ENCODE results near the gene FFAR2. TPM values are rescaled to one million over a fixed set of nuclear protein-coding genes. Genes with fewer than 3 reads are reported as not detected.

The FFAR2 gene
- total and polyA plus RNA-seq, 4 donors = 0.25 to 0.84 (median 0.47) TPM

- no peak overlapping the region for H3K9ac ChIP-seq (ENCODE audit: low read depth in 1 of 2, low read length in 2 of 2)
- H3K27ac ChIP-seq (ENCODE audit: low read depth in 1 of 2, low read length in 2 of 2) = no peak overlapping the region
- H3K4me3 ChIP-seq (ENCODE audit: low read depth in 1 of 3, low read length in 3 of 3) = no peak overlapping the region
- no peak for DNase-seq (ENCODE audit: low spot score)
- H3K27me3 ChIP-seq (ENCODE audit: control insufficient read depth in 4 of 4, insufficient read depth in 4 of 4, low read length in 3 of 4) = no peaks in the 10 kb centered on the region
- no peak for TF ChIP-seq HNF4A (conservative IDR thresholded peaks at IDR 0.05)
- TF ChIP-seq CTCF (IDR thresholded peaks at IDR 0.05; ENCODE audit: low read depth, low read length, missing input control) = no peak
- no peak for TF ChIP-seq YY1 (IDR thresholded peaks at IDR 0.05)
- no peak for TF ChIP-seq REST (IDR thresholded peaks at IDR 0.05)
- no peak for TF ChIP-seq ZBTB33 (IDR thresholded peaks at IDR 0.05)
- TF ChIP-seq MAX (IDR thresholded peaks at IDR 0.05) = no peak
- no peak for TF ChIP-seq RAD21 (IDR thresholded peaks at IDR 0.05)
- no peak for TF ChIP-seq HNF4G (IDR thresholded peaks at IDR 0.05)
- no peak for TF ChIP-seq RXRA (IDR thresholded peaks at IDR 0.05)
- no peak for TF ChIP-seq TAF1 (conservative IDR thresholded peaks at IDR 0.05)
- TF ChIP-seq FOXA1 (IDR thresholded peaks at IDR 0.05) = no peak
- no peak for TF ChIP-seq FOXA2 (IDR thresholded peaks at IDR 0.05)
- H3K9me3 ChIP-seq (ENCODE audit: control insufficient read depth in 4 of 4, low read length in 3 of 4) = no peaks in the 10 kb centered on the region
- H3K4me1 ChIP-seq (ENCODE audit: control insufficient read depth in 4 of 4, insufficient read depth in 4 of 4, low read length in 3 of 4) = peaks cover 0 to 15% (median 7%) of the 10 kb centered on the region in 4 donors
- WGBS = 95% methylated on average over 16 of the region's 16 CpGs
- peaks cover 0 to 1% (median 0%) of the 10 kb centered on the region in 4 donors for H3K36me3 ChIP-seq (ENCODE audit: control insufficient read depth in 4 of 4, insufficient read depth in 3 of 4, low read depth in 1 of 4, low read length in 3 of 4)
Measured at GRCh38 chr19:35488677-35489076, 40.6 kb downstream of the FFAR2 start.

GRCh38 chr19:35490364-35490763 lies 42.3 kb downstream of the FFAR2 start, which contains the start of gene KRTDAP:
Gene KRTDAP, minus strand, starts transcription at chr19:35490464. Its CDS starts 22 bp downstream, at chr19:35490442.
- peaks cover 0 to 10% (median 4%) of the 10 kb centered on the region in 4 donors for H3K4me1 ChIP-seq (ENCODE audit: control insufficient read depth in 4 of 4, insufficient read depth in 4 of 4, low read length in 3 of 4)
- H3K36me3 ChIP-seq (ENCODE audit: control insufficient read depth in 4 of 4, insufficient read depth in 3 of 4, low read depth in 1 of 4, low read length in 3 of 4) = peaks cover 0 to 1% (median 0%) of the 10 kb centered on the region in 4 donors
- no peaks in the 10 kb centered on the region for H3K27me3 ChIP-seq (ENCODE audit: control insufficient read depth in 4 of 4, insufficient read depth in 4 of 4, low read length in 3 of 4)
- H3K9ac ChIP-seq (ENCODE audit: low read depth in 1 of 2, low read length in 2 of 2) = no peak within 1 kb of the TSS
- TF ChIP-seq ZBTB33 (IDR thresholded peaks at IDR 0.05) (no peak), ATF3 (IDR thresholded peaks at IDR 0.05) (no peak), EGR1 (IDR thresholded peaks at IDR 0.05; ENCODE audit: low read depth in 2 of 2) (no peak), RXRA (IDR thresholded peaks at IDR 0.05) (no peak), YY1 (IDR thresholded peaks at IDR 0.05) (no peak), FOXA1 (IDR thresholded peaks at IDR 0.05) (no peak), HNF4A (conservative IDR thresholded peaks at IDR 0.05) (no peak), HNF4G (IDR thresholded peaks at IDR 0.05) (no peak), MAX (IDR thresholded peaks at IDR 0.05) (no peak), TAF1 (conservative IDR thresholded peaks at IDR 0.05) (no peak), SP1 (IDR thresholded peaks at IDR 0.05) (no peak), CTCF (IDR thresholded peaks at IDR 0.05; ENCODE audit: low read depth, low read length, missing input control) (no peak)
- no peaks in the 10 kb centered on the region for H3K9me3 ChIP-seq (ENCODE audit: control insufficient read depth in 4 of 4, low read length in 3 of 4)
- no peak within 1 kb of the TSS for H3K27ac ChIP-seq (ENCODE audit: low read depth in 1 of 2, low read length in 2 of 2)
- H3K4me3 ChIP-seq (ENCODE audit: low read depth in 1 of 3, low read length in 3 of 3) = no peak within 1 kb of the TSS
- DNase-seq (ENCODE audit: low spot score) = no peak
- 92% methylated on average over 9 of the region's 9 CpGs for WGBS
